WTC11 (cell line): ENCODE data around the gene UBE2F. TPM values are rescaled to one million over a fixed set of nuclear protein-coding genes. Genes with fewer than 3 reads are reported as not detected.

ENCODE experiments used
- ATAC-seq: fragments of 200-7000 bp; cut with Tn5 transposase; 2 replicates; pipeline ENCODE4 v1.10.0; 2021; ENCODE audit warnings: mild to moderate bottlenecking, moderate library complexity
- CTCF ChIA-PET: fragments of 300-600 bp; sonication (Branson Sonifier 250); formaldehyde crosslinking; loops from one replicate; lab custom pipeline; 2021; ENCODE audit warnings: antibody characterized with exemption; lab: Charles Lee
- POLR2A ChIA-PET: fragments of 350-600 bp; sonication (Branson Sonifier 250); formaldehyde crosslinking; loops from one replicate; lab custom pipeline; 2021; ENCODE audit warnings: antibody characterized with exemption; lab: Charles Lee
- DNase-seq: peaks from one replicate; pipeline ENCODE4 v3.0.0; 2021; ENCODE audit warnings: low spot score
- H3K27ac Mint-ChIP-seq: 2 replicates; pipeline ENCODE4 v1.8.0; 2021; ENCODE audit warnings: mixed read lengths
- H3K27me3 Mint-ChIP-seq: 2 replicates; pipeline ENCODE4 v1.8.0; 2021; ENCODE audit warnings: low read depth, mild to moderate bottlenecking, moderate library complexity, mixed read lengths
- H3K36me3 Mint-ChIP-seq: 2 replicates; pipeline ENCODE4 v1.8.0; 2021; ENCODE audit warnings: mixed read lengths
- H3K4me1 Mint-ChIP-seq: 2 replicates; pipeline ENCODE4 v1.8.0; 2022; ENCODE audit warnings: mixed read lengths
- H3K4me3 Mint-ChIP-seq: 2 replicates; pipeline ENCODE4 v1.8.0; 2021; ENCODE audit warnings: mild to moderate bottlenecking, moderate library complexity, mixed read lengths
- H3K9me3 Mint-ChIP-seq: 2 replicates; pipeline ENCODE4 v1.8.0; 2021; ENCODE audit warnings: mixed read lengths
- CBFB ChIP-seq: sonication (generic); formaldehyde crosslinking; IDR thresholded peaks from 2 replicates; pipeline ENCODE4 v1.8.1; 2022; ENCODE audit warnings: mild to moderate bottlenecking, low read depth, missing genetic modification reagents
- ELF4 ChIP-seq: sonication (generic); formaldehyde crosslinking; IDR thresholded peaks from 2 replicates; pipeline ENCODE4 v1.8.1; 2022; ENCODE audit warnings: low read depth, mild to moderate bottlenecking, moderate library complexity, missing genetic modification reagents
- FOXJ3 ChIP-seq: sonication (generic); formaldehyde crosslinking; IDR thresholded peaks from 2 replicates; pipeline ENCODE4 v1.9.0; 2021; ENCODE audit warnings: missing genetic modification reagents, mild to moderate bottlenecking, borderline replicate concordance
- IRF2 ChIP-seq: sonication (generic); formaldehyde crosslinking; IDR thresholded peaks from 2 replicates; pipeline ENCODE4 v1.8.0; 2022; ENCODE audit warnings: low read depth, missing genetic modification reagents, borderline replicate concordance
- RELA ChIP-seq: sonication (generic); formaldehyde crosslinking; IDR thresholded peaks from 2 replicates; pipeline ENCODE4 v1.8.1; 2022; ENCODE audit warnings: missing genetic modification reagents, mild to moderate bottlenecking, borderline replicate concordance
- SMAD4 ChIP-seq: sonication (generic); formaldehyde crosslinking; IDR thresholded peaks from 2 replicates; pipeline ENCODE4 v1.8.0; 2022; ENCODE audit warnings: mild to moderate bottlenecking, missing genetic modification reagents
- SOX15 ChIP-seq: fragments of 250-450 bp; sonication (Bioruptor Pico); IDR thresholded peaks from 2 replicates; pipeline ENCODE4 v1.9.0; 2021; ENCODE audit warnings: mild to moderate bottlenecking
- SP1 ChIP-seq: sonication (generic); formaldehyde crosslinking; conservative IDR thresholded peaks from 2 replicates; pipeline ENCODE4 v1.8.1; 2022; ENCODE audit warnings: missing genetic modification reagents
- ZNF138 ChIP-seq: sonication (generic); formaldehyde crosslinking; conservative IDR thresholded peaks from 2 replicates; pipeline ENCODE4 v1.8.1; 2022; ENCODE audit warnings: mild to moderate bottlenecking, moderate library complexity, missing genetic modification reagents
- total RNA-seq: library from RNA; stranded (reverse); gene quantifications from 3 replicates; pipeline ENCODE4 v1.2.3, GENCODE V29; 2021
- TF ChIP-seq, protein P1 (sequence below): sonication (generic); formaldehyde crosslinking; IDR thresholded peaks from 2 replicates; pipeline ENCODE4 v1.8.0; 2023; ENCODE audit warnings: missing genetic modification reagents, mild to moderate bottlenecking, borderline replicate concordance
- TF ChIP-seq, protein P2 (sequence below): sonication (generic); formaldehyde crosslinking; IDR thresholded peaks from 2 replicates; pipeline ENCODE4 v1.8.1; 2023; ENCODE audit warnings: mild to moderate bottlenecking, missing genetic modification reagents
- TF ChIP-seq, protein P3 (sequence below): sonication (generic); formaldehyde crosslinking; IDR thresholded peaks from 2 replicates; pipeline ENCODE4 v1.8.0; 2022; ENCODE audit warnings: mild to moderate bottlenecking, missing genetic modification reagents
- TF ChIP-seq, protein P4 (sequence below): sonication (generic); formaldehyde crosslinking; IDR thresholded peaks from 2 replicates; pipeline ENCODE4 v1.8.0; 2022; ENCODE audit warnings: missing genetic modification reagents
- TF ChIP-seq, protein P5 (sequence below): fragments of 250-450 bp; sonication (Bioruptor Pico); IDR thresholded peaks from 2 replicates; pipeline ENCODE4 v1.9.0; 2021; ENCODE audit warnings: mild to moderate bottlenecking
- TF ChIP-seq, protein P6 (sequence below): sonication (generic); formaldehyde crosslinking; IDR thresholded peaks from 2 replicates; pipeline ENCODE4 v1.8.1; 2023; ENCODE audit warnings: mild to moderate bottlenecking, missing genetic modification reagents, moderate library complexity
- TF ChIP-seq, protein P7 (sequence below): fragments of 250-450 bp; sonication (Bioruptor Pico); IDR thresholded peaks from 2 replicates; pipeline ENCODE4 v1.9.0; 2021; ENCODE audit warnings: moderate library complexity, mild to moderate bottlenecking, inconsistent platforms, borderline replicate concordance

Gene UBE2F
- total RNA-seq, 1 experiment from 2014 or later = 49.5 TPM

DNA sequence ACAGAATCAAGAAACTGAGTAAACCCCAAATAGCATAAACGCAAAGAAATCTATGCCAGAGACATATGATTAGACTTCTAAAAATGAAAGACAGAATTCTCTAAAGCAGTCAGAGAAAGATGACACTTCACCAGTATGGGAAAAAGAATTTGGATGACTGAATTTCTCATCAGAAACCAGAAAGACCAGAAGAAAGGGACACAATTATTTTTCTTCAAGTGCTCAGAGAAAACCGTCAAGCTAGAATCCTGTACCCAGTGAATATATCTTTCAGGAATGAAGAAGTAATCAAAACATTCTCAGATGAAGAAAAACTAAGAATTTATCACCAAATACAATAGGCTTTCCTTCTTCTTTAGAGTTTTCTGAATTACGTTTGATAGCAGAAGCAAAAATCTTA is 119.1 kb downstream of the UBE2F start (continued):
- TF ChIP-seq, protein P1, sequence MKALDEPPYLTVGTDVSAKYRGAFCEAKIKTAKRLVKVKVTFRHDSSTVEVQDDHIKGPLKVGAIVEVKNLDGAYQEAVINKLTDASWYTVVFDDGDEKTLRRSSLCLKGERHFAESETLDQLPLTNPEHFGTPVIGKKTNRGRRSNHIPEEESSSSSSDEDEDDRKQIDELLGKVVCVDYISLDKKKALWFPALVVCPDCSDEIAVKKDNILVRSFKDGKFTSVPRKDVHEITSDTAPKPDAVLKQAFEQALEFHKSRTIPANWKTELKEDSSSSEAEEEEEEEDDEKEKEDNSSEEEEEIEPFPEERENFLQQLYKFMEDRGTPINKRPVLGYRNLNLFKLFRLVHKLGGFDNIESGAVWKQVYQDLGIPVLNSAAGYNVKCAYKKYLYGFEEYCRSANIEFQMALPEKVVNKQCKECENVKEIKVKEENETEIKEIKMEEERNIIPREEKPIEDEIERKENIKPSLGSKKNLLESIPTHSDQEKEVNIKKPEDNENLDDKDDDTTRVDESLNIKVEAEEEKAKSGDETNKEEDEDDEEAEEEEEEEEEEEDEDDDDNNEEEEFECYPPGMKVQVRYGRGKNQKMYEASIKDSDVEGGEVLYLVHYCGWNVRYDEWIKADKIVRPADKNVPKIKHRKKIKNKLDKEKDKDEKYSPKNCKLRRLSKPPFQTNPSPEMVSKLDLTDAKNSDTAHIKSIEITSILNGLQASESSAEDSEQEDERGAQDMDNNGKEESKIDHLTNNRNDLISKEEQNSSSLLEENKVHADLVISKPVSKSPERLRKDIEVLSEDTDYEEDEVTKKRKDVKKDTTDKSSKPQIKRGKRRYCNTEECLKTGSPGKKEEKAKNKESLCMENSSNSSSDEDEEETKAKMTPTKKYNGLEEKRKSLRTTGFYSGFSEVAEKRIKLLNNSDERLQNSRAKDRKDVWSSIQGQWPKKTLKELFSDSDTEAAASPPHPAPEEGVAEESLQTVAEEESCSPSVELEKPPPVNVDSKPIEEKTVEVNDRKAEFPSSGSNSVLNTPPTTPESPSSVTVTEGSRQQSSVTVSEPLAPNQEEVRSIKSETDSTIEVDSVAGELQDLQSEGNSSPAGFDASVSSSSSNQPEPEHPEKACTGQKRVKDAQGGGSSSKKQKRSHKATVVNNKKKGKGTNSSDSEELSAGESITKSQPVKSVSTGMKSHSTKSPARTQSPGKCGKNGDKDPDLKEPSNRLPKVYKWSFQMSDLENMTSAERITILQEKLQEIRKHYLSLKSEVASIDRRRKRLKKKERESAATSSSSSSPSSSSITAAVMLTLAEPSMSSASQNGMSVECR (CRISPR knock-in tag) = no peak
- no peak for TF ChIP-seq RELA
- no peak for TF ChIP-seq CBFB (CRISPR knock-in tag)
- TF ChIP-seq ELF4 (CRISPR knock-in tag) = no peak
- TF ChIP-seq, protein P2, sequence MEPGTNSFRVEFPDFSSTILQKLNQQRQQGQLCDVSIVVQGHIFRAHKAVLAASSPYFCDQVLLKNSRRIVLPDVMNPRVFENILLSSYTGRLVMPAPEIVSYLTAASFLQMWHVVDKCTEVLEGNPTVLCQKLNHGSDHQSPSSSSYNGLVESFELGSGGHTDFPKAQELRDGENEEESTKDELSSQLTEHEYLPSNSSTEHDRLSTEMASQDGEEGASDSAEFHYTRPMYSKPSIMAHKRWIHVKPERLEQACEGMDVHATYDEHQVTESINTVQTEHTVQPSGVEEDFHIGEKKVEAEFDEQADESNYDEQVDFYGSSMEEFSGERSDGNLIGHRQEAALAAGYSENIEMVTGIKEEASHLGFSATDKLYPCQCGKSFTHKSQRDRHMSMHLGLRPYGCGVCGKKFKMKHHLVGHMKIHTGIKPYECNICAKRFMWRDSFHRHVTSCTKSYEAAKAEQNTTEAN (CRISPR knock-in tag) = no peak
- TF ChIP-seq, protein P3, sequence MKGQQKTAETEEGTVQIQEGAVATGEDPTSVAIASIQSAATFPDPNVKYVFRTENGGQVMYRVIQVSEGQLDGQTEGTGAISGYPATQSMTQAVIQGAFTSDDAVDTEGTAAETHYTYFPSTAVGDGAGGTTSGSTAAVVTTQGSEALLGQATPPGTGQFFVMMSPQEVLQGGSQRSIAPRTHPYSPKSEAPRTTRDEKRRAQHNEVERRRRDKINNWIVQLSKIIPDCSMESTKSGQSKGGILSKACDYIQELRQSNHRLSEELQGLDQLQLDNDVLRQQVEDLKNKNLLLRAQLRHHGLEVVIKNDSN (CRISPR knock-in tag) = no peak
- no peak for TF ChIP-seq IRF2 (CRISPR knock-in tag)
- TF ChIP-seq, protein P4, sequence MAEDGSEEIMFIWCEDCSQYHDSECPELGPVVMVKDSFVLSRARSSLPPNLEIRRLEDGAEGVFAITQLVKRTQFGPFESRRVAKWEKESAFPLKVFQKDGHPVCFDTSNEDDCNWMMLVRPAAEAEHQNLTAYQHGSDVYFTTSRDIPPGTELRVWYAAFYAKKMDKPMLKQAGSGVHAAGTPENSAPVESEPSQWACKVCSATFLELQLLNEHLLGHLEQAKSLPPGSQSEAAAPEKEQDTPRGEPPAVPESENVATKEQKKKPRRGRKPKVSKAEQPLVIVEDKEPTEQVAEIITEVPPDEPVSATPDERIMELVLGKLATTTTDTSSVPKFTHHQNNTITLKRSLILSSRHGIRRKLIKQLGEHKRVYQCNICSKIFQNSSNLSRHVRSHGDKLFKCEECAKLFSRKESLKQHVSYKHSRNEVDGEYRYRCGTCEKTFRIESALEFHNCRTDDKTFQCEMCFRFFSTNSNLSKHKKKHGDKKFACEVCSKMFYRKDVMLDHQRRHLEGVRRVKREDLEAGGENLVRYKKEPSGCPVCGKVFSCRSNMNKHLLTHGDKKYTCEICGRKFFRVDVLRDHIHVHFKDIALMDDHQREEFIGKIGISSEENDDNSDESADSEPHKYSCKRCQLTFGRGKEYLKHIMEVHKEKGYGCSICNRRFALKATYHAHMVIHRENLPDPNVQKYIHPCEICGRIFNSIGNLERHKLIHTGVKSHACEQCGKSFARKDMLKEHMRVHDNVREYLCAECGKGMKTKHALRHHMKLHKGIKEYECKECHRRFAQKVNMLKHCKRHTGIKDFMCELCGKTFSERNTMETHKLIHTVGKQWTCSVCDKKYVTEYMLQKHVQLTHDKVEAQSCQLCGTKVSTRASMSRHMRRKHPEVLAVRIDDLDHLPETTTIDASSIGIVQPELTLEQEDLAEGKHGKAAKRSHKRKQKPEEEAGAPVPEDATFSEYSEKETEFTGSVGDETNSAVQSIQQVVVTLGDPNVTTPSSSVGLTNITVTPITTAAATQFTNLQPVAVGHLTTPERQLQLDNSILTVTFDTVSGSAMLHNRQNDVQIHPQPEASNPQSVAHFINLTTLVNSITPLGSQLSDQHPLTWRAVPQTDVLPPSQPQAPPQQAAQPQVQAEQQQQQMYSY (CRISPR knock-in tag) = no peak

DNA sequence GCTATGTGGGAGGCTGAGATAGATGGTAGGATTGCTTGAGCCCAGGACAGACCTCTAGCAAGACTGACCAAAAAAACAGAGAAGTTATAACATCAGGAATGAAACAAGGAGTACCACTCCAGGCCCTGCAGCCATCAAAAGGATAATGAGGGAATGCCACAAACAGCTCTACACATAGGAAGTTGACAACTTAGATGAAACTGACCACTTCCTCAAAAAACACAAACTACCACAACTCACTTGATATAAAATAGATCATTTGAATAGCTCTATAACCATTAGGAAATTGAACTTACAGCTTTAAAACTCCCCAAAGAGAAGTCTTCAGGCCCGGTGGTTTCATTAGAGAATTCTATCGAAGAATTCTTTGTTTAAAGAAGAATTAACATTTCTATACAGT is 120.4 kb downstream of the UBE2F start:
- H3K4me1 Mint-ChIP-seq = no peaks in the 10 kb centered on the region
- H3K27ac Mint-ChIP-seq = no peak overlapping the region
- TF ChIP-seq IRF2 (CRISPR knock-in tag) (no peak), ZNF138 (no peak), SOX15 (CRISPR knock-in tag) (no peak), FOXJ3 (no peak), SMAD4 (CRISPR knock-in tag) (no peak), SP1 (CRISPR knock-in tag) (no peak)
- TF ChIP-seq, protein P5, sequence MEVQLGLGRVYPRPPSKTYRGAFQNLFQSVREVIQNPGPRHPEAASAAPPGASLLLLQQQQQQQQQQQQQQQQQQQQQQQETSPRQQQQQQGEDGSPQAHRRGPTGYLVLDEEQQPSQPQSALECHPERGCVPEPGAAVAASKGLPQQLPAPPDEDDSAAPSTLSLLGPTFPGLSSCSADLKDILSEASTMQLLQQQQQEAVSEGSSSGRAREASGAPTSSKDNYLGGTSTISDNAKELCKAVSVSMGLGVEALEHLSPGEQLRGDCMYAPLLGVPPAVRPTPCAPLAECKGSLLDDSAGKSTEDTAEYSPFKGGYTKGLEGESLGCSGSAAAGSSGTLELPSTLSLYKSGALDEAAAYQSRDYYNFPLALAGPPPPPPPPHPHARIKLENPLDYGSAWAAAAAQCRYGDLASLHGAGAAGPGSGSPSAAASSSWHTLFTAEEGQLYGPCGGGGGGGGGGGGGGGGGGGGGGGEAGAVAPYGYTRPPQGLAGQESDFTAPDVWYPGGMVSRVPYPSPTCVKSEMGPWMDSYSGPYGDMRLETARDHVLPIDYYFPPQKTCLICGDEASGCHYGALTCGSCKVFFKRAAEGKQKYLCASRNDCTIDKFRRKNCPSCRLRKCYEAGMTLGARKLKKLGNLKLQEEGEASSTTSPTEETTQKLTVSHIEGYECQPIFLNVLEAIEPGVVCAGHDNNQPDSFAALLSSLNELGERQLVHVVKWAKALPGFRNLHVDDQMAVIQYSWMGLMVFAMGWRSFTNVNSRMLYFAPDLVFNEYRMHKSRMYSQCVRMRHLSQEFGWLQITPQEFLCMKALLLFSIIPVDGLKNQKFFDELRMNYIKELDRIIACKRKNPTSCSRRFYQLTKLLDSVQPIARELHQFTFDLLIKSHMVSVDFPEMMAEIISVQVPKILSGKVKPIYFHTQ = no peak
- TF ChIP-seq, protein P6, sequence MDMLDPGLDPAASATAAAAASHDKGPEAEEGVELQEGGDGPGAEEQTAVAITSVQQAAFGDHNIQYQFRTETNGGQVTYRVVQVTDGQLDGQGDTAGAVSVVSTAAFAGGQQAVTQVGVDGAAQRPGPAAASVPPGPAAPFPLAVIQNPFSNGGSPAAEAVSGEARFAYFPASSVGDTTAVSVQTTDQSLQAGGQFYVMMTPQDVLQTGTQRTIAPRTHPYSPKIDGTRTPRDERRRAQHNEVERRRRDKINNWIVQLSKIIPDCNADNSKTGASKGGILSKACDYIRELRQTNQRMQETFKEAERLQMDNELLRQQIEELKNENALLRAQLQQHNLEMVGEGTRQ = no peak
- TF ChIP-seq, protein P7, sequence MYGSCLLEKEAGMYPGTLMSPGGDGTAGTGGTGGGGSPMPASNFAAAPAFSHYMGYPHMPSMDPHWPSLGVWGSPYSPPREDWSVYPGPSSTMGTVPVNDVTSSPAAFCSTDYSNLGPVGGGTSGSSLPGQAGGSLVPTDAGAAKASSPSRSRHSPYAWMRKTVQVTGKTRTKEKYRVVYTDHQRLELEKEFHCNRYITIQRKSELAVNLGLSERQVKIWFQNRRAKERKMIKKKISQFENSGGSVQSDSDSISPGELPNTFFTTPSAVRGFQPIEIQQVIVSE (CRISPR knock-in tag) = no peak
- H3K4me3 Mint-ChIP-seq = no peak overlapping the region
- DNase-seq = no peak
- ChIA-PET CTCF (interaction anchor here (1.0 kb wide), 1 partner anchor 52 kb away, joined by 3 read pairs; no protein-coding TSS in a partner anchor), POLR2A (no interaction called here)
- H3K36me3 Mint-ChIP-seq = peaks cover 58% of the 10 kb centered on the region
- no peaks in the 10 kb centered on the region; the same call in 1 of the 2 replicates for H3K9me3 Mint-ChIP-seq
- no peak for ATAC-seq
- H3K27me3 Mint-ChIP-seq = no peaks in the 10 kb centered on the region
